DOHH2 (cell line): ENCODE results near the gene ELL2.

Experiments used
- CTCF ChIP-seq: fragments of 200-600 bp; sonication (generic); IDR thresholded peaks from one replicate; pipeline ENCODE4 v1.5.1; 2014; ENCODE audit warnings: antibody characterized with exemption, mild to moderate bottlenecking, low read depth, low read length; ENCODE audit not compliant: poor library complexity, severe bottlenecking
- EZH2phosphoT487 ChIP-seq: fragments of 200-600 bp; sonication (generic); IDR thresholded peaks from 2 replicates; pipeline ENCODE4 v1.6.1; 2017; ENCODE audit warnings: borderline replicate concordance, mild to moderate bottlenecking, antibody characterized with exemption, low read length, moderate library complexity, mixed read lengths

DNA sequence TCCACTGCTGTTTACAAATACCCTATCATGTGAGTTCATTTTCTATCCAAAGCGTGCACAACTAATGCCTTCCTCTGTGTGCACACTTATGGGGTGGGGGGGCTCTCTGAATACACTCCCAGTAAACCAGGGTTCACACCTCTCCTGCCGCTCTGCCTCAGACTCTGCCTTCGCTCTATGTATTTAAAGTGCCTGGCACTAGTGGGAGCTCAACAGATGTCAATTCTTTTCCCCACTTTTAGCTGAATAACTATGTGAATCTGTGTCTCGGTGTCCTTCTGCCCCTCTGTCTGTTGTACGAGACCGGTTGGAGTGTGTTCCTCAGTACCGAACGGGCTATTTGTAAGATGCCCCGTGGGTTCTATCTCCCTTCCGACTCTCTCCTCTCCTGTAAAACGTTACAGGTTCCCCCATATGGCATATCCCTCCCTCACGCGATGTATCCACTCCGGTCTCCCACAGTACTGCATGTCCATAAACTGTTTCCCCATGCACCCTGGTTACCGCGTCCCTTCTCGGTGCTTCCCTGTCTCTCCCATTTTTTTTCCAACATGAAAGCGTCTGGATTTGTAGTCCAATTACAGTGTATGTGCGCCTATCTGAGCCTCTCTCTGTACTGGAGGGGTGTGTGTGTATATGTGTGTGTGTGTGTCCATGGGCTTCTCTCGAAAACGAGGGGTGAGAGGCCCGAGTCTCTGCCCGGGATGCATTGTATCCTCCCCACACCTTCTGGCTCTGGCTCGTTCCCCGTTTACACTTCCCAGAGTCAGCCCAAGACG lies 1.6 kb downstream of the ELL2 start:
- no peak for TF ChIP-seq CTCF
- TF ChIP-seq EZH2phosphoT487, result no peak
